Activated naive CD8-positive, alpha-beta T cell (primary cell): ENCODE results near the gene PLB1.

Source experiments
- H3K27ac Mint-ChIP-seq: one replicate; pipeline ENCODE4 v1.8.0; 2021; ENCODE audit warnings: mixed read lengths
- H3K27me3 Mint-ChIP-seq: one replicate; pipeline ENCODE4 v1.8.0; 2021; ENCODE audit warnings: mixed read lengths
- H3K36me3 Mint-ChIP-seq: one replicate; pipeline ENCODE4 v1.8.0; 2021; ENCODE audit warnings: mixed read lengths
- H3K4me1 Mint-ChIP-seq: one replicate; pipeline ENCODE4 v1.8.0; 2021; ENCODE audit warnings: low read depth, mixed read lengths
- H3K4me3 Mint-ChIP-seq: one replicate; pipeline ENCODE4 v1.8.0; 2021; ENCODE audit warnings: mild to moderate bottlenecking, mixed read lengths
- H3K9me3 Mint-ChIP-seq: one replicate; pipeline ENCODE4 v1.8.0; 2021; ENCODE audit warnings: low read depth, mixed read lengths

PLB1 gene

DNA sequence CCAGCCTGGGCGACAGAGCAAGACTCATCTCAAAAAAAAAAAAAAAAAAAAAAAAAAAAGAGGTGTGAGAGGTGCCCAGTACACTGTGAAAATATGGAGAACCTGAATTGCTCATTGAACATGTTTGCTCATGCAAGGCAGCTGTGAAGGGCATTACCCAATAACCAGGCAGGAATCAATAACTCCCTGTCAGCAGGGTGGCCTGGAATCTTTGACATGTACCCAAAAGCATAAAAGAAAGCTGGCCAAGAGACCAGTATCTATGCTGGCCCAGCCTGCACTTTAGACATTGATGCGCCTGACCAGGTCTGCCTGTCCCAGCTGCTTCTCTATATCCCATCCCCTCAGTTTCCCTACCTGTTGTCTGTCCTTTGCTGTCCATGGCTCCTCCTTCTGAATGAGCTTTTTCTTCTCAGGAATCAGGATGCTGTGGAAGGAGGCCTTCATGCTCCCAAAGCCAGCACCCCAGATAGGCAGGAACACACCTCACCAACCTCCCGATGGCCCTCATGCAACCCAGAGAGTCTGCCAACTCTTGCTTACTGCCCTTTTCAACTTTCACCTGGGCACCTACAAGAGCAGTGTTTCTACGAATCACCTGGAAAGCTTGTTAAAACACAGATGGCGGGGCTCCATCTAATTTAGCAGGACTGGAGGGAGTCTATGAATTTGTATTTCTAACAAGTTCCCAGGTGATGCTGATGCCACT is 172.4 kb downstream of the PLB1 start:
- Mint-ChIP-seq H3K4me1 (no peaks in the 10 kb centered on the region), H3K4me3 (no peak overlapping the region), H3K36me3 (peaks cover 6% of the 10 kb centered on the region), H3K27ac (no peak overlapping the region), H3K27me3 (no peaks in the 10 kb centered on the region), H3K9me3 (peaks cover 7% of the 10 kb centered on the region)

DNA sequence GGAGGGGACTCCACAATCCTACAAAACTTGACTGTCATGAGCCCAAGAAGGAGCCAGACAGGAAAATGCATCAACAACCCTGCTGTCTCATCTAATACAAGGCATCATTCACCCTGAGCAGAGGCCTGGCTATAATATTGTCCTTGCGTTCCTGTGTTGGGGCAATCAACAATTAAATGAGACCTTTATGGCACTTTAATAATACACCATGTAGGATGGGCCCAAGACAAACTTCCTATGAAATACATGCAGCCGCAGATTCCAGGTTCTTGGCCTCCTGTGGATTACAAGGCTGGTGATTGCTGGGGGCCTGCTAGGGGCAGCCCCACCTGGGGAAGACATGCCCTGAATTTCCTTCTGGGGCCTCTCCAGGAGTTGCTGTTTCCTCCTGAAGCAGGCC is 173.0 kb downstream of the PLB1 start:
- Mint-ChIP-seq H3K4me1 (no peaks in the 10 kb centered on the region), H3K4me3 (no peak overlapping the region)

DNA sequence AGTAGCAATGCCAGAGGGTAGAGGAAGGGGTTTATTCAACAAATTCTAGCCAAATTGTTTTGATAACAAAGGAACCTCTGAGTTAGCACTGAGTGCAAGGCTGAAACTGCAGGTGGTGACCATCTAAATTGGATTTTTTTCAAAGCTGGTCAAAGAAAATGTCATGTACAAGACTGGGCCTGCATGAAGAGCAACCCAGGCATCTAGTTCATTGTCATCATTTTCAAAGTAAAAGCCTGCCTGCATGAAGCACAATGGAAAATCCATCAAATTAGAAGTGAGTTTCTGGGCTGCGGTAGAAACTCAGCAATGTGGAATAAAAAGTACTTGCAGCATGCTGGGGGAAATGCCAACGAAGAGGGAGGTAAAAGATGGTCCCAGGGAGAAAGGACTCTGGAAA is 175.0 kb downstream of the PLB1 start:
- no peaks in the 10 kb centered on the region for H3K4me1 Mint-ChIP-seq
- H3K4me3 Mint-ChIP-seq, result no peak overlapping the region
- H3K27me3 Mint-ChIP-seq, result no peaks in the 10 kb centered on the region
- H3K36me3 Mint-ChIP-seq, result peaks cover 8% of the 10 kb centered on the region
- H3K9me3 Mint-ChIP-seq, result peaks cover 7% of the 10 kb centered on the region
- H3K27ac Mint-ChIP-seq, result no peak overlapping the region

More for the DNA sequence above, 173.0 kb downstream of the PLB1 start:
- Mint-ChIP-seq H3K27me3 (no peaks in the 10 kb centered on the region), H3K27ac (no peak overlapping the region), H3K9me3 (peaks cover 7% of the 10 kb centered on the region), H3K36me3 (peaks cover 8% of the 10 kb centered on the region)

DNA sequence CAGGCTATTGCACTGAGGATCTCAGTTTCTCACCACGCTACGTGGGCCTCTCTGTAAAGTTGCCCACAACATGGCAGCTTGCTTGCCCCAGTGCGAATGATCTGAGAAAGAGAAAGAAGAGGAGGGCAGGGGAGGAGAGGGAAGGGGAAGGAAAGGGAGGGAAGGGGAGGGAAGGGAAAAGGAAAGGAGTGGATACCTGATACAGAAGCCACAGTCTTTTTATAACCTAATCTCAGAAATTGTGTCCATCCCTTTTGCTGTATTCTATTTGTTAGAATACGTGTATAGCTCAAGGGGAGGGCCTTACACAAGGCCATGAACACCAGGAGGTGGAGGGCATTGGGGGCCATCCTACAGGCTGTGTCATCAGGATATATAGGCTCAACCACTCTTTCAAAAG is 177.5 kb downstream of the PLB1 start:
- Mint-ChIP-seq H3K27ac (no peak overlapping the region), H3K27me3 (no peaks in the 10 kb centered on the region), H3K36me3 (peaks cover 8% of the 10 kb centered on the region), H3K4me3 (no peak overlapping the region), H3K9me3 (peaks cover 7% of the 10 kb centered on the region), H3K4me1 (peaks cover 1% of the 10 kb centered on the region)

DNA sequence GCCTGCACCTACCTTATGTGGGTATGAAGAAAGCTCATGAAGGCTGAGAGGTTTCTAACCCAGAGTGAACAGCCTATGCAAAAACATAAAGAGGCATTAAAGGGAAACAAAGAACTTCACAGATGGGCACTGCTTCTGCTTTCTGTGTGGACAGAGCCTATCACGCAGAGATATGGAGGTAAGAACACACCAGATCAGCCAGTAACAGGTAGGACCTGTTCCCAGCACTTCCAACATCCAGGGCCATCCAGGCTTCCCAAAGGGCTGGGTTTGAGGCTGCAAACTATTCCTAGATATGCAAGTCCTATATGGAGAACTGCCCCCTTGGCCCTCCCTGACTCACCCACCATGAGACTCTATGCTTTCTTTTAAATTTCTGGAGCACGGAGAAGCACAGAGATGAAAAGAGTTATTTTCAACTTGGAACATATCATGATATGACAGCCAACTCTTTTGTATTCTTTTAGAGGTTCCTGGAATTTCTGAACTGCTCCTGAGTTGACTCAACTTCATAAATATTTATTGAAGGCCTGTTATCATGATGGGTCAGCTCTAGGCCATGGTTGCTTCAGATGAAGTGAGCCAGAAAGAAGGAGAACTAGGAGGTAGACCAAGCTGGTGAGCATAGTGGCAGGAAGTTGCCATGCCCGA is 178.3 kb downstream of the PLB1 start:
- Mint-ChIP-seq H3K9me3 (peaks cover 7% of the 10 kb centered on the region), H3K27me3 (no peaks in the 10 kb centered on the region), H3K4me3 (no peak overlapping the region), H3K36me3 (peaks cover 8% of the 10 kb centered on the region), H3K27ac (no peak overlapping the region), H3K4me1 (peaks cover 5% of the 10 kb centered on the region)

DNA sequence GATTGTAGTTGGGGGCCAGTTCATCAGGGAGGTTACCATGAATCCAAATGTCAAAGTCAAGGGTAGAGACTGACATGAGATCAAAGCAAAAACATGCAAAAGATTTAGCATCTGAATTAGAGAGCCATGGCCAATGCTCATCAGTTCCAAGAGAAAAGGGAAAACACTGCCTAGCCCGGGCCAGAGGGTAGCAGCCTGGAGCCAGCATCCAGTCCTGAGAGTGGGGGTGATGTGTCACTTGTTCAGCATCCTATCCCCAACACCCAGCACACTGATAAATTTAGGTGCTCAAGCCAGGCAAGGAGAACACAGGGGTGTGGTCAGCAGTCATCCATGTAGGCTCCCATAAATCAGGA is 178.8 kb downstream of the PLB1 start:
- Mint-ChIP-seq H3K36me3 (peaks cover 8% of the 10 kb centered on the region), H3K9me3 (peaks cover 7% of the 10 kb centered on the region), H3K4me1 (peaks cover 9% of the 10 kb centered on the region), H3K27me3 (no peaks in the 10 kb centered on the region), H3K4me3 (no peak overlapping the region), H3K27ac (no peak overlapping the region)

DNA sequence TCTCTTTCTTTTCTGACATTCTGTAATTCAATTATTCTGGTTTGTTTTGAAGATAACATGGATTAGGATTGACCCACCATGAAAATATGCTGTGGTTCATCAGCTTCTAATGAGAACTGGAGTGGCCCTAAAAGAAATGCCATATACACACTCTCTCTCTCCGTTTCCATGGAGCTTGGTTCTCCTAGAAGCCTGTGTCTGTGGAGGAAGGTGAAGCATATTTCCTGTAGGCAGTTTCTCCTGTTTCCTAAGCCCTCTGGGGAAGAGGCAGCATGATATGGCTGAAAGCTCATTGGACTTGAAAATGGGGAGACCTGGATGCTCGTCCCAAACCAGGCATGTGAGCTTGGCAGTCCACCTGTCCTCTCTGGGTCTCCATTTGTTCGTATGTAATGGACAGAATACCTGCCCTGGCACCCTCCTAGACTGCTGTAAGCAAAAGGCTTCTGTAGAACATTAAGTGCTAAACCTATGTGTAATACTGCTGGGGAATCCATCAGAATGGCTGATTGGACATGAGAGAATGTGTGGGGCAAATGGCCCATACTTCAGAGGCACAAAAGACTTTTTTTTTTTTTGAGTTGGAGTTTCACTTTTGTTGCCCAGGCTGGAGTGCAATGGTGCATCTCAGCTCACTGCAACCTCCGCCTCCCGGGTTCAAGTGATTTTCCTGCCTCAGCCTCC is 180.4 kb downstream of the PLB1 start:
- H3K27ac Mint-ChIP-seq, result no peak overlapping the region
- H3K4me1 Mint-ChIP-seq, result peaks cover 21% of the 10 kb centered on the region
- H3K4me3 Mint-ChIP-seq, result no peak overlapping the region
- H3K9me3 Mint-ChIP-seq, result peaks cover 7% of the 10 kb centered on the region
- peaks cover 8% of the 10 kb centered on the region for H3K36me3 Mint-ChIP-seq
- no peaks in the 10 kb centered on the region for H3K27me3 Mint-ChIP-seq

DNA sequence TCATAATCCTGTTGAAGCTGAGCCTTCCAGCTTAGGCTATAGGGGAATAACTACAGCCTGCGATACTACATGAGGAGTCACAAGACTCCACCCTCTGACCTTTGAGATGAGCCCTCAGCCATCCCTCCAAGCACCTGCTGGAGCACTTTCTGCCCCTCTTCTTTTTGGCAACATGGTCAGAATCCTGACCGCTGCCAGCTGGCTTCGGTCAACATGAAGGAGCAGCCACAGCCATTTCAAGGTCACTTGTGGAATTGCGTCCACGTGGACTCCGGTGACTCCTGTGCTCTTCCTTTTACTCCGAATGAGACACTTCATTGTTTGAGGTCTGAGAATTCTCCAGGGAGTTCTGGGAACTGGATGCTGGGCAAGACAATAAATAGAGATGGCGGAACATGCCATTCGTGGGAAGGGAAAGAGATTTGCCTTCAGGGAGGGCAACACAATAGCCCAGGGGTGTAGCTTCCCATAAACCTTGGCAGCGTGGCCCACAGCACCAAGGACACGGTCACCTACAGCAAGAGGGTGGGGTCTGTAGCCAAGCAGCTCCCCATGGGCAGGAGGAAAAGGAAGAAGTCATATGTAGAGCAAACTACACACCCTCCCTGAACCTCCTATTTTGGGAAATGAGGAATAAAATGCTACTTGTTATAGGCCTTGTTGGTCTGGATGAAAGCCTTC is 182.5 kb downstream of the PLB1 start:
- no peak overlapping the region for H3K4me3 Mint-ChIP-seq

DNA sequence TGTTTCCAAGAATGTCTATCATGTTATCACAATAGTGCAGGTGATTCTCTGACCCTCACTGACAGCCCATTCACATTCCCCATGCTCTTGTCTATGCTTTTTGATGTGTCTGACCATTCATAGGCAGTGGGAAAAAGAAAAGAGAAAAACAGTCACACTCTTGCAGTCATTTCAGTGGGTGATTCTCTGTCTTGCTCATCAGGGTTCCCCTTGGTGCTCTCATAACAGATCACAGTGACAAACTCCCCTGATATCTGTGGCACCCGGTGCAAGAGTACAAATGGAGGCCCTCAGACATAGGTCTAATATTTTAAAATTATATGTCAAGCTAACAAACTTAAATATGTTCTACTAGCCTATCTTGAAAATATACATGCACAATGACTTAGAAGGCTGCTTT is 183.1 kb downstream of the PLB1 start:
- no peaks in the 10 kb centered on the region for H3K36me3 Mint-ChIP-seq
- peaks cover 30% of the 10 kb centered on the region for H3K4me1 Mint-ChIP-seq
- no peaks in the 10 kb centered on the region for H3K27me3 Mint-ChIP-seq
- H3K4me3 Mint-ChIP-seq, result no peak overlapping the region
- H3K27ac Mint-ChIP-seq, result peak overlapping the region; percentile 46
- H3K9me3 Mint-ChIP-seq, result no peaks in the 10 kb centered on the region

More for the DNA sequence above, 182.5 kb downstream of the PLB1 start:
- no peaks in the 10 kb centered on the region for H3K27me3 Mint-ChIP-seq
- peaks cover 2% of the 10 kb centered on the region for H3K36me3 Mint-ChIP-seq
- H3K4me1 Mint-ChIP-seq, result peaks cover 30% of the 10 kb centered on the region
- H3K9me3 Mint-ChIP-seq, result no peaks in the 10 kb centered on the region
- no peak overlapping the region for H3K27ac Mint-ChIP-seq

DNA sequence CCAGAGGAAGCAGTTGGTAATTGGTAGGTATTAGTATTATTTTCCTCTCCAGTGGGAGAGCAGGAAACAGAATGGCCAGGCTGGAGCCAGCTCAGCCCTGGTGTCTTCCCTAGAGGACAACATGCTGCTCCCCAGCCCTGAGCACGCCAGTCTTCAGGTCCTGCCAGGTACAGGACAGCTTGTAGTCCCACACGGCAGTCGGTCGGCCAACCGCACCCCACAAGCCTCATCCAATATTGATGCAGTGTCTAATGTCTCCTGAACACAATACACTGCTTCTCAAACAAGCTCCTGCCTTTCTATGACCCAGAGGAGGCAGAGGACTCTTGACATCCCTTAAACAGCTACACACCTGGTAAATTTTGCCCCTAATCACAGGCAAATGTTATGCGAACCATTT is 184.8 kb downstream of the PLB1 start:
- Mint-ChIP-seq H3K27ac (peak overlapping the region; percentile 91), H3K36me3 (no peaks in the 10 kb centered on the region), H3K4me3 (no peak overlapping the region), H3K27me3 (no peaks in the 10 kb centered on the region), H3K4me1 (peaks cover 36% of the 10 kb centered on the region), H3K9me3 (no peaks in the 10 kb centered on the region)

DNA sequence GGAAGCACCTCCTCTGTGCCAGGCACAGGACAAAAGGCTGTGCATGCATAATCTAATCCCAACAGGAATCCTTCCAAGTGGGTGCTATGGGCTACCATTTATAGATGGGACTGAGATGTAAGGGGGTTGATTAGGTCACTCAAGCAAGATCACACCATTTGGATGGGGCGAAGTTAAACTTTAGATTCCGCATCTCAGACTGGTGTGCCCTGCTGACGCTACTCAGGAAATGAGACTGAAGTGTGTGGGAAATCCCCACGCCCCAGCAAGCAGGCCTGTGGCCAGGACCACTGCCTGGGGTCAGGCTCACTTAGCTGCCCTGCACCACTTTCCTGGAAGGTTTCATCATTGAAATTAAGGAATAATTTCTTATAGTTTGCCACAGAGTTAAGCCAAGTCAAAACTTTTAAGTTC is 185.3 kb downstream of the PLB1 start:
- Mint-ChIP-seq H3K4me1 (peaks cover 36% of the 10 kb centered on the region), H3K27ac (peak overlapping the region; percentile 91), H3K4me3 (peak overlapping the region; percentile 58), H3K9me3 (no peaks in the 10 kb centered on the region), H3K27me3 (no peaks in the 10 kb centered on the region), H3K36me3 (no peaks in the 10 kb centered on the region)

DNA sequence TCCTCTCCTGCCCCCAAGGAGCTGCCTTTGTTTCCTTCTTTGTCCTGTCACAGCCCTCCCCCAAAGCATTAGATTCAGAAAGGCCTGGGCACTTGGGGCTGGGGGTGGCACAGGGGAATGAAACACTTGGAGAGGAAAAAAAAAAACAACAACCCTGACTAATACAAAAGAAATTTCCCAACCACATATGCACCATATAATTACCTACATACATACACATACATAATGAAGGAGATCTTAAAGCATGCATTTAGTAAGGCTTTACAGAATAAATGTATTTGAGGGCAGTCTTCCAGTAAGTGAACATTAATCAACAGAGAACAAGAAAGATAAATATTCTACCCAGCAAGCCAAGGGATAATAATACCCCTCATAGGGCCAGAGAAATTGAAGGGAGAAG is 185.7 kb downstream of the PLB1 start:
- peaks cover 36% of the 10 kb centered on the region for H3K4me1 Mint-ChIP-seq
- H3K36me3 Mint-ChIP-seq, result no peaks in the 10 kb centered on the region
- no peaks in the 10 kb centered on the region for H3K9me3 Mint-ChIP-seq
- peak overlapping the region; percentile 58 for H3K4me3 Mint-ChIP-seq
- no peaks in the 10 kb centered on the region for H3K27me3 Mint-ChIP-seq
- peak overlapping the region; percentile 91 for H3K27ac Mint-ChIP-seq

DNA sequence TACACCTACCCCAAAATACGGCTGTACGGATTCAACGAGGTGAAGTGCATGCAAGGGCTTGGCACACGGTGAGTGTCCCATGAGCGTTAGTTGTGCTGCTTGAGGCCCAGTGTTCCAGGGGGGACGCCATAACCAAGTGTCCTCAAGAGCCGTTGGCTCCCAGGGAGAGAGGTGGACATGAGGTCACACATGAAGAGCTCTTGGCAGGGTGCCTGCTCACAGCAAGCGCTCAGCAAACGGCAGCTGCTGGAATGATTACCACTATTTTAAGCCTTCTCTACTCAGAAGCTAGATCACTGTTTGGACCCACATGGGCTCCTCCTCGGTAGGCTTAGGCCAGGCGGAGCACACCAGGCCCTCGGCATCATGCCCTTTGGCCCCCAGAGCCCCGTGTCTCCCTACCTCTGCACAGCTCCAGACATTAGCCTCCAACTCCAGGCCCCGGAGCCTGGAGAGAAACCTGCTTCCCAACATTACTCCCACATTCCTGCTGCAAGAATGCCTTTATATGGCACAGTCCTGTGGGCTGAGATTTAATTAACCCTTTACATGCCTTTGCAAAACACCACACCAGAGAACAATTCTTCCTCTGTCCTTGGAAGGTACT is 187.3 kb downstream of the PLB1 start:
- Mint-ChIP-seq H3K4me1 (peaks cover 36% of the 10 kb centered on the region), H3K36me3 (peaks cover 3% of the 10 kb centered on the region), H3K27me3 (no peaks in the 10 kb centered on the region), H3K4me3 (no peak overlapping the region), H3K27ac (peak overlapping the region; percentile 59), H3K9me3 (no peaks in the 10 kb centered on the region)

DNA sequence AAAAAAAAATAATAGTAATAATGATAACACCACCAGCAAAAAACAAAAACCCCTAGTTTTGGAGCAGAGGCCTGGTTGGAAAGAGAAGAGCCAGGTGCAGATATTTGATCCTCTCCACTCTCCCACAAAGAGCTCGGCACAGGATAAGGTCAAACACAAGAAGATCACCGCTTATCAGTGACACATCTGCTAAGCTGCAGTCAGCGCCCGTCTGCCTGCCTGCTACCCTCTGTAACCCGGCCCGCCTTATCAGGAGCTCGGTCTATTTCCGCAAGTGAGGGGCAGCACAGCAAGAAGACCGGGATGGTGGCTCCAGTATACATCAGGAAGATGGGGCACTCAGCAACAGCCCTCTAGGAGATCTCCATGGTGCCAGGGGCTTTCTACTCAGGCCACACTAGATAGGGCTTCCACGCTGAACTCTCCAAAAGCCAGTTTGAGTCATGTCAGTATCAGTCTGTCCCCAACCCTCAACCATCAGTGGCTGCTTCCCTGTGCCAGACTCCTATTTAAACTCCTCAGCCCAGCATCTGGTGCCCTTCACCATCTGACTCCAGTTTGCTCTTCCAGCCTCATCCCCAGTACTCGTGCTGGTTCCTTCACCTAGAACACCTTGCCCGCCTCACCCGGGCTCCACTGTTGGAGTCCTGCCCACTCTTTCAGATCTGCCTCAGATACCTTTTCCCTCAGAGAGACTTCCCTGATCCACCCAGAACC is 188.4 kb downstream of the PLB1 start:
- H3K9me3 Mint-ChIP-seq, result no peaks in the 10 kb centered on the region
- H3K36me3 Mint-ChIP-seq, result peaks cover 3% of the 10 kb centered on the region
- H3K27me3 Mint-ChIP-seq, result no peaks in the 10 kb centered on the region
- no peak overlapping the region for H3K4me3 Mint-ChIP-seq
- peaks cover 30% of the 10 kb centered on the region for H3K4me1 Mint-ChIP-seq
- H3K27ac Mint-ChIP-seq, result no peak overlapping the region
